ENCODE data around the gene TRAF2. TPM values are rescaled to one million over a fixed set of nuclear protein-coding genes. Genes with fewer than 3 reads are reported as not detected.

The TRAF2 gene
- total and polyA plus RNA-seq, 2 of the 13 experiments (the other 11 are each of a cell fraction or from before 2014, with no cell fraction given), result 12.4 to 13.6 TPM

GRCh38 chr9:136949817-136950655 is 63.7 kb downstream of the TRAF2 start:
- Histone ChIP-seq H3K4me3 (replicated peaks in 1 of 3; ENCODE audit: insufficient read depth in 1 of 3, low read depth in 2 of 3, low read length in 3 of 3) (peak overlapping the region; percentile 68 to 90 (median 87)), H3K4me2 (ENCODE audit: low read depth, low read length) (peak overlapping the region; percentile 100), H3K4me1 (ENCODE audit: insufficient read depth, low read length) (peaks cover 56% of the 10 kb centered on the region), H2AFZ (ENCODE audit: low read length) (no peak overlapping the region), H4K20me1 (ENCODE audit: insufficient read depth, low read length) (no peaks in the 10 kb centered on the region), H3K79me2 (ENCODE audit: insufficient read depth, low read length) (peaks cover 5% of the 10 kb centered on the region), H3K27ac (ENCODE audit: extremely low read length, insufficient read depth, low read length) (peak overlapping the region; percentile 95), H3K9ac (ENCODE audit: insufficient read depth, low read depth, low read length) (peak overlapping the region; percentile 86), H3K36me3 (replicated peaks in 1 of 2; ENCODE audit: control insufficient read depth in 1 of 2, insufficient read depth in 2 of 2, low read length in 2 of 2) (no peaks in the 10 kb centered on the region), H3K9me3 (ENCODE audit: low read length) (no peaks in the 10 kb centered on the region), H3K27me3 (ENCODE audit: control insufficient read depth in 1 of 2, insufficient read depth in 2 of 2, low read length in 2 of 2) (no peaks in the 10 kb centered on the region)
- FAIRE-seq (peak; percentile 83), ATAC-seq (peak; percentile 80), DNase-seq (ENCODE audit: low spot score) (peak; percentile 94)
- BruUV-seq (replicated peaks), result TSS peak; percentile 87
- in situ Hi-C loops (cut with HindIII; ENCODE audit: extremely low pct_ligation_motif_present, low pct_unique_long_range_greater_than_20kb) (loop anchor here (5.0 kb wide), 1 partner anchor 82 kb away; the partner anchor contains the start of gene FUT7), intact Hi-C loops (cut with micrococcal nuclease; ENCODE audit: unreplicated experiment) (loop anchor here (2.0 kb wide), 2 partner anchors 19 to 85 kb away; no protein-coding TSS in a partner anchor)
- no CpG with 5 or more reads among the region's 63 CpGs for WGBS (ENCODE audit: low lambda C conversion rate)
- ChIA-PET POLR2A (interaction anchor here (0.7 to 2.5 kb wide), 10 partner anchors 16 to 118 kb away, joined by 3 to 7 read pairs (median 4); partner anchors contain the start of gene CLIC3), CTCF (ENCODE audit: low intra/inter-chr PET ratio, low total read pairs) (no interaction called here)
- peak; percentile 45 for TF ChIP-seq TEAD3 (CRISPR knock-in tag; optimal IDR thresholded peaks at IDR 0.05; ENCODE audit: borderline replicate concordance)
- no peak for TF ChIP-seq ZC3H4 (CRISPR knock-in tag; IDR thresholded peaks at IDR 0.05; ENCODE audit: borderline replicate concordance)
- TF ChIP-seq MXD3 (CRISPR knock-in tag; IDR thresholded peaks at IDR 0.05), result peak; percentile 50
- TF ChIP-seq PRPF4 (IDR thresholded peaks at IDR 0.05; ENCODE audit: low read depth, low read length, poor library complexity, severe bottlenecking), result no peak
- TF ChIP-seq ARNT2 (CRISPR knock-in tag; IDR thresholded peaks at IDR 0.05; ENCODE audit: low read depth), result 0 out of 2 replicates have a peak, but pooled peaks have one; percentile 13
- no peak for TF ChIP-seq EHMT2 (IDR thresholded peaks at IDR 0.05; ENCODE audit: borderline replicate concordance, low read depth, low read length)
- no peak for TF ChIP-seq TBL1XR1 (IDR thresholded peaks at IDR 0.05; ENCODE audit: borderline replicate concordance, low read length, partially characterized antibody)
- TF ChIP-seq ZNF563 (CRISPR knock-in tag; IDR thresholded peaks at IDR 0.05), result peak; percentile 71; the same call in 1 of the 2 replicates
- no peak for TF ChIP-seq FOSL1 (CRISPR knock-in tag; IDR thresholded peaks at IDR 0.05; ENCODE audit: borderline replicate concordance)
- peak; percentile 70 for TF ChIP-seq ZNF639 (CRISPR knock-in tag; conservative IDR thresholded peaks at IDR 0.05)
- TF ChIP-seq NR2F1 (CRISPR knock-in tag; IDR thresholded peaks at IDR 0.05), result peak in 1 of 2 experiments; percentile 57; a peak in 1 of 4 replicates
- 0 out of 2 replicates have a peak, but pooled peaks have one; percentile 23 for TF ChIP-seq ZIK1 (CRISPR knock-in tag; IDR thresholded peaks at IDR 0.05; ENCODE audit: borderline replicate concordance, low read depth)
- no peak for TF ChIP-seq REXO4 (CRISPR knock-in tag; IDR thresholded peaks at IDR 0.05; ENCODE audit: borderline replicate concordance)
- peak; percentile 86 for TF ChIP-seq HNRNPLL (IDR thresholded peaks at IDR 0.05; ENCODE audit: low read depth, low read length, poor library complexity, severe bottlenecking)
- TF ChIP-seq ZNF777 (CRISPR knock-in tag; IDR thresholded peaks at IDR 0.05), result peak; percentile 64
- TF ChIP-seq SMC3 (IDR thresholded peaks at IDR 0.05; ENCODE audit: low read length), result no peak
- no peak; the same call in none of the 2 replicates for TF ChIP-seq ZNF460 (CRISPR knock-in tag; IDR thresholded peaks at IDR 0.05; ENCODE audit: borderline replicate concordance)
- TF ChIP-seq GABPA (IDR thresholded peaks at IDR 0.05; ENCODE audit: low read depth, low read length), result no peak
- no peak for TF ChIP-seq GABPA (CRISPR knock-in tag; IDR thresholded peaks at IDR 0.05; ENCODE audit: low read depth)
- no peak; the same call in 1 of the 2 replicates for TF ChIP-seq CEBPG (CRISPR knock-in tag; IDR thresholded peaks at IDR 0.05)
- TF ChIP-seq ZNF569 (CRISPR knock-in tag; IDR thresholded peaks at IDR 0.05; ENCODE audit: borderline replicate concordance), result no peak
